Fibroblast of villous mesenchyme (primary cell): ENCODE measurements around the gene FGR. TPM values are rescaled to one million over a fixed set of nuclear protein-coding genes. Genes with fewer than 3 reads are reported as not detected.
"Not testable (repeated sequence)": the region's sequence is repeated elsewhere in the genome, so short reads cannot be mapped to it uniquely, and the experiment has no call there.

Experiments used
- DNase-seq: peaks from one replicate; pipeline ENCODE4 v3.0.0-alpha.2; 2010; ENCODE audit warnings: low read depth
- H3K4me3 ChIP-seq: 2 replicates; pipeline ENCODE4 v1.5.1; 2011; ENCODE audit warnings: low read depth, mild to moderate bottlenecking, low read length
- total RNA-seq: library from RNA; depleted of rRNA; stranded (reverse); fragments of >200 nt; gene quantifications from 2 replicates; pipeline ENCODE4 v1.2.3, GENCODE V29; 2012
- TF ChIP-seq, protein P1 (sequence below): IDR thresholded peaks from 2 replicates; pipeline ENCODE4 v1.5.1; 2012; ENCODE audit warnings: low read depth, mild to moderate bottlenecking, low read length; ENCODE audit not compliant: insufficient read depth

Gene FGR
- total RNA-seq, 1 donor, result not detected

- TF ChIP-seq, protein P1, sequence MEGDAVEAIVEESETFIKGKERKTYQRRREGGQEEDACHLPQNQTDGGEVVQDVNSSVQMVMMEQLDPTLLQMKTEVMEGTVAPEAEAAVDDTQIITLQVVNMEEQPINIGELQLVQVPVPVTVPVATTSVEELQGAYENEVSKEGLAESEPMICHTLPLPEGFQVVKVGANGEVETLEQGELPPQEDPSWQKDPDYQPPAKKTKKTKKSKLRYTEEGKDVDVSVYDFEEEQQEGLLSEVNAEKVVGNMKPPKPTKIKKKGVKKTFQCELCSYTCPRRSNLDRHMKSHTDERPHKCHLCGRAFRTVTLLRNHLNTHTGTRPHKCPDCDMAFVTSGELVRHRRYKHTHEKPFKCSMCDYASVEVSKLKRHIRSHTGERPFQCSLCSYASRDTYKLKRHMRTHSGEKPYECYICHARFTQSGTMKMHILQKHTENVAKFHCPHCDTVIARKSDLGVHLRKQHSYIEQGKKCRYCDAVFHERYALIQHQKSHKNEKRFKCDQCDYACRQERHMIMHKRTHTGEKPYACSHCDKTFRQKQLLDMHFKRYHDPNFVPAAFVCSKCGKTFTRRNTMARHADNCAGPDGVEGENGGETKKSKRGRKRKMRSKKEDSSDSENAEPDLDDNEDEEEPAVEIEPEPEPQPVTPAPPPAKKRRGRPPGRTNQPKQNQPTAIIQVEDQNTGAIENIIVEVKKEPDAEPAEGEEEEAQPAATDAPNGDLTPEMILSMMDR, result no peak
- peak overlapping the region; percentile 43 for H3K4me3 ChIP-seq
- peak; percentile 13 for DNase-seq
Measured at GRCh38 chr1:27634177-27634984, 604 bp downstream of the FGR start.

DNA sequence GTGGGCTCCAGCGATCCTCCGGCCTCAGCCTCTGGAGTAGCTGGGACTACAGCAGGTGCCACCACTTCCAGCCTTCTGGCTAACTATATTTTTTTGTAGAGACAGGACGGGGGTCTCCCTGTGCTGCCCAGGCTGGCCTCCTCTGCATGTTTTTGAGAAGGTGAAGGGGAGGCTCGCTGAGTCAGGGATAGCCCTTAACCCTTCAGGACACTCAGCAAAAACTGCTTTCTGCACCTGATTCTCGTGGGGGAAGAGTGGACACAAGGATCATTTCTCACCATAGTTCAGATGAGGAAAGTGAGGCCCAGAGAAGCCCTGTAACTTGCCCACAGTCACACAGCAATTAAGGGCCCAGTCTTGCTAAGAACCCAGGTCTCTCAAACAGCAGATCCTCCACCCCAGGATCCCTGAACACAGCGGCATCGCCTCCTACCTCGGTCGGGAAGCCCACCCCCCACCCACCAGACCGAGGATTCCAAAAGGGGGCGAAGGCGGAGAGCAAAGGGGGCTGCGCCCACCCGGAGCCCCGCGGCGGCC, 1.3 kb downstream of the FGR start:
- H3K4me3 ChIP-seq, result peak overlapping the region; percentile 43
- TF ChIP-seq, protein P1, result no peak
- no peak for DNase-seq

GRCh38 chr1:27633298-27633610, 1.7 kb downstream of the FGR start:
- DNase-seq, result no peak
- TF ChIP-seq, protein P1, result no peak
- no peak overlapping the region for H3K4me3 ChIP-seq

- TF ChIP-seq, protein P1, result no peak
- no peak for DNase-seq
- no peak overlapping the region for H3K4me3 ChIP-seq
Measured at GRCh38 chr1:27632387-27633297, 2.3 kb downstream of the FGR start.

GRCh38 chr1:27630859-27631491, 4.0 kb downstream of the FGR start:
- TF ChIP-seq, protein P1, result no peak
- DNase-seq, result no peak
- no peak overlapping the region for H3K4me3 ChIP-seq

- no peak for DNase-seq
- no peak overlapping the region for H3K4me3 ChIP-seq
- TF ChIP-seq, protein P1, result no peak
Measured at GRCh38 chr1:27628712-27629111, 6.3 kb downstream of the FGR start.

- DNase-seq, result not testable (repeated sequence)
Measured at GRCh38 chr1:27627733-27628132, 7.3 kb downstream of the FGR start.

More at GRCh38 chr1:27627733-27628132, 7.3 kb downstream of the FGR start:
- H3K4me3 ChIP-seq, result not testable (repeated sequence)
